ENCODE measurements around the gene RET. TPM values are rescaled to one million over a fixed set of nuclear protein-coding genes. Genes with fewer than 3 reads are reported as not detected.
A peak's percentile ranks its signal among the peaks of the same experiment; 100 is the strongest.

The RET gene
- total RNA-seq, 8 experiments from 2014 or later, result 0.36 to 24.1 (median 0.71) TPM

DNA sequence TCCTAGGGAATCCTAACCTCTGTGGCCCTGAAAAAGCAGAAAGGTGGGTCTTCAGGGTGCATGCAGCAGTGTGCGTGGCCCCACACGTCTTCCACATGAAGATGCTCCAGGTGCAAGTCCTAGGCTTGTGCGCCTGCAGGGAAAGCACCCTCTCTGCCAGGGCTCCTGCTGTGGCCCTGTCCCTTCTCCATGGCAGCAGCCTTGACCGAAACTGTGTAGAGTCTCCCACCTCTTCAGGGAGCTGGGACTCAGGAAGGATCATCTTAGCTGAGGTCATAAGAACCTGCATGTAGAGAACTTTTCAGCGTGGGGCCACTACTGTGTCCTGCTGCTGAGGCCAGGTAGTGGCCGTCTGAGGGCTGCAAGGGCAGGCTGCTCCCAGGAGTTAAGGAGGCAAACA is 55.0 kb downstream of the RET start:
- in situ Hi-C loops (cut with MboI; ENCODE audit: low pct_unique_long_range_greater_than_20kb in 2 of 9, low sequenced_read_pairs in 9 of 9, unreplicated experiment in 9 of 9), result no loop called here
- Histone ChIP-seq H3K27ac (no peak overlapping the region), H3K4me3 (no peak overlapping the region), H3K4me1 (replicated peaks in 1 of 2) (peaks cover 5 to 10% of the 10 kb centered on the region in 2 donors)
- 60 to 86% (median 74%) methylated on average over 1 to 2 of the region's 6 CpGs; no CpG with 5 or more reads in 5 of the 10 experiments for WGBS, 10 experiments
- no peak for ATAC-seq (replicated peaks in 6 of 8)

DNA sequence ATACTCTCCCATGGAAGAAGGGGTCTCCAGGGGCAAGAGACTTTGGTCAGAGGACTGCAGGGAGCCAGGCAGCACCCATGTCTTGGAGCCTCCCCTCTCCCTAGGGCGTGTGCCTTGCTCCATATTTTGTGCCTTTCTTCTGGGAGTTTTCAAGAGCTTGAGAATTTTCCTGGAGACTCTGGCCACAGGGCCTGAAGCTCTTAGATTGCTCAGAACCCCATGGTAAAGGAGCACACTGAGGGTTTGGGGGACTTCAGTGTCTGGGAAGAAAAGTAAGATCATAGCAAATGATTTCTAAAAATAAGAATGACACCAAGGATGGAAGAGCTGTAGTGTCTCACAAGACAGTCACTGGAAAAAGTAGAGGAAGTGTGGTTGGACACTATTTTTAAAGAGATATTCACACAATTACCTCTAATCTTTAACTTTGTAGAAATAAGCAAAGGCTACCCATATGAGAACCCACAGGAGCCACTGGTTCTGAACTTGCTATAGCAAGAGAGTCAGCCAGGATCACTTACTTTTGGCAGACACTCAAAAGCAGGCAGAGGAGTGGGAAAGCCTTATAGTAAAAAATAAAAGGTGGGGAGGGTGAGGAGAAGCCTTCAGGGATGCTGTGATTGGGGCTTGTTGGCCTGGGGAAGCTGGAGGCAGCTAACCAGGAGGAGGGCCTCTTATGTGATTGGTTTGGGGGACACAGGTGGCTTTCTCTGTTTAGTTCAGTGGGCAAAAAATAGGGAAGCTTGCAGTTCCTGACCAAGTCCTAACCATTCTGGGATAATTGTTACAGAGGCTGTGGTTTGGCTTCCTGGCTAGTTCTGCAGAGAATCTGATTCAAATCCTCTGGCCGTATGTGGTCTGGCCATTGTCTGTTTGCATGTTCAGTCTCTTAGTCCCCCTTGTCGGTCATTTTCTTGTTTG is 56.3 kb downstream of the RET start:
- no peak for ATAC-seq (replicated peaks in 6 of 8)
- Histone ChIP-seq H3K4me1 (replicated peaks in 1 of 2) (peaks cover 8 to 11% of the 10 kb centered on the region in 2 donors), H3K4me3 (no peak overlapping the region), H3K27ac (no peak overlapping the region)
- in situ Hi-C loops (cut with MboI; ENCODE audit: low pct_unique_long_range_greater_than_20kb in 2 of 9, low sequenced_read_pairs in 9 of 9, unreplicated experiment in 9 of 9), result no loop called here
- WGBS, 10 experiments, result 0 to 80% (median 56%) methylated on average over 1 to 3 of the region's 3 CpGs; no CpG with 5 or more reads in 4 of the 10 experiments

DNA sequence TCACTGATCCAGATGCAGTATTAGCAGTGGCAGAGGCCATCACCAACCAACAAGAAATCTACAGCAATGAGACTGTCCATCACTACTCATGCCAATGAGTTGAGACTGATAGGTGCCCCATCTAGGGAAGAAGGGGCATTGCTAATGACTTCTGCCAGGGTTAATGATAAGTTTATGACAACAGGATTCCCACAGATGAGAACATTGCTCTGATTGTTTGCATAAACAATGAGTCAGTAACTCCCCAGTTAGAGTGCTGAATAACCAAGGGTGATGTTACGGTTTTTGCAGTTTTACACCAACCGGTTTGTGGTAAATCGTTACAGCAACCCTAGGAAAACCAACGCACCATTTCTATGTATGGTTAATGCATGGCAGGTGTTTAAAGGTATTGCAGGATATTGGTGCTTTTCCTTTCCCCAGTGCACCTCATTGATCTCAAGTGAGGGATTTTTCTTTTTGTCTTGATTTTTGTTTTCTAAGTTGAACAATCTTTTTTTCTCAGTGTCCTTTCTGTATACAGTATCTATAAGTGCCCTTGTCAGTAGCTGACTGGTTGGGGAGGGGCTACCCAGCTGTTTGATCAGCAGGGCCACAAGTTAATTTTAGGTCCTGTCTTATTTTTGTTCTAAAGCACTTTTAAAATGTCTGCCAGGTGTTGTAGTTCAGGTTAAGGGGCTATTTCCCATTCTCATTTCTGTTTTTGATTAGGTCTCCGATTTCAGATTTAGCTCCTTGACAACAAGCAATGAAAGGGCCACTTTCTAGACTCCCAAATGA is 57.4 kb downstream of the RET start:
- no peak overlapping the region for H3K27ac ChIP-seq
- no peak for ATAC-seq (replicated peaks in 6 of 8)
- peaks cover 9 to 12% of the 10 kb centered on the region in 2 donors for H3K4me1 ChIP-seq (replicated peaks in 1 of 2)
- in situ Hi-C loops (cut with MboI; ENCODE audit: low pct_unique_long_range_greater_than_20kb in 2 of 9, low sequenced_read_pairs in 9 of 9, unreplicated experiment in 9 of 9), result no loop called here
- no peak overlapping the region for H3K4me3 ChIP-seq
- 59 to 100% (median 88%) methylated on average over 1 to 5 of the region's 5 CpGs; no CpG with 5 or more reads in 1 of the 10 experiments for WGBS, 10 experiments

DNA sequence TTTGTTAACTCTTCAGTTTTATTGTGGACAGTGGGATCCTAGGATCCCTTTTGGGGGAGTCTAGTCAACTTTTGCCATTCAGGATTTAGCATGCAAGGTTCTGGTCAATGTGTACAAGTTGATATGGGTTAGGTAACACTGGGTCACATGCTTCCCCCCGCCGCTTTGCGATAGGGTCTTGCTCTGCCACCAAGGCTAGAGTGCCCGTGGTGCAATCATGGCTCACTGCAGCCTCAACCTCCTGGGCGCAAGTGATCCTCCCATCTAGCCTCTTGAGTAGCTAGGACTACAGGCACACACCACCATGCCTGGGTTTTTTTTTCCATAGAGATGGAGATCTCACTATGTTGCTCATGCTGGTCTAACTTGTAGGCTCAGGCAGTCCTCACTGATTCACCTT is 58.2 kb downstream of the RET start:
- peaks cover 12 to 18% of the 10 kb centered on the region in 2 donors for H3K4me1 ChIP-seq (replicated peaks in 1 of 2)
- no peak overlapping the region for H3K4me3 ChIP-seq
- ATAC-seq (replicated peaks in 6 of 8), result no peak
- in situ Hi-C loops (cut with MboI; ENCODE audit: low pct_unique_long_range_greater_than_20kb in 2 of 9, low sequenced_read_pairs in 9 of 9, unreplicated experiment in 9 of 9), result no loop called here
- 40 to 100% (median 94%) methylated on average over 1 to 5 of the region's 5 CpGs; no CpG with 5 or more reads in 2 of the 10 experiments for WGBS, 10 experiments
- no peak overlapping the region for H3K27ac ChIP-seq

DNA sequence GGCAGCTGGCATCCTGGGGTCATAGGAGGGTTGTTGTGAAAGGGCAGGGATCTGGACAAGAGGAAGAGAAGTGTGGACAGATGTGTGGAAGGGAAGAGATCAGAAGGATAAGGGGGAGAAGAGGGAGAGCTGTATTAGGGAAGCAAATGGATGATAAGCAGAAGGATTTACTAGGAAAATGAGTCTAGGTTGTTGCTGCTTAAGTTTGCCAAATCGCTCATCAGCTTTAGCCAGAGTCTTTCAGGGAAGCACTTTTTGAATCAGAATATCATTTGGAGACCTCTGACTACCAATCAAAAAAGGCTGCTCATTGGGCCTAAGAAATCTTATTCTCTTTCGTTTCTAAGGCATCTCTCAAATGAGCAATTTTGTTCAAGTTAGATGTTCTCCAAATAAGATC is 58.8 kb downstream of the RET start:
- no peak overlapping the region for H3K4me3 ChIP-seq
- no peak overlapping the region for H3K27ac ChIP-seq
- WGBS, 10 experiments, result 20 to 100% (median 85%) methylated on average over 1 to 2 of the region's 2 CpGs; no CpG with 5 or more reads in 2 of the 10 experiments
- peaks cover 12 to 18% of the 10 kb centered on the region in 2 donors for H3K4me1 ChIP-seq (replicated peaks in 1 of 2)
- no peak for ATAC-seq (replicated peaks in 6 of 8)
- in situ Hi-C loops (cut with MboI; ENCODE audit: low pct_unique_long_range_greater_than_20kb in 2 of 9, low sequenced_read_pairs in 9 of 9, unreplicated experiment in 9 of 9), result no loop called here

DNA sequence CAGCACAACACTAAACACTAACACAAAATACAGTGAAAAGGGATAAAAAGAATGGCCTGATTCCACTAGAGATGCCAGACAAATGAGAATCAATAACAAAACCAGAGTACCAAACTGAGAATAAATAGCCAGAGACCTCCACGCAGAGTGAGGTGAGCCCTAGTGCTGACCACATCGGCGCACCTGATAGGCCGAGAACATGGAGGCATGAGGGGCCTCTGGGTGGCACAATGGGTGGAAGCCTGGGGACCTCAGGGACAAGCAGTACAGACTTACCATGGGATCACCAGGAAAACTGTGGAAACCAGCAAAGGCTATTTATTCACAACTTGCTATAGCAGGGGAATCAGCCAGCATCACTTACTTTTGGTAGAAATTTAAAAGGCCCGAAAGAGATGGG is 59.6 kb downstream of the RET start:
- Histone ChIP-seq H3K4me3 (peak overlapping the region in 1 of 5 donors; percentile 97), H3K4me1 (replicated peaks in 1 of 2) (peaks cover 12 to 18% of the 10 kb centered on the region in 2 donors), H3K27ac (no peak overlapping the region)
- in situ Hi-C loops (cut with MboI; ENCODE audit: low pct_unique_long_range_greater_than_20kb in 2 of 9, low sequenced_read_pairs in 9 of 9, unreplicated experiment in 9 of 9), result no loop called here
- ATAC-seq (replicated peaks in 6 of 8), result no peak
- 40 to 100% (median 100%) methylated on average over 1 to 5 of the region's 5 CpGs; no CpG with 5 or more reads in 1 of the 10 experiments for WGBS, 10 experiments

DNA sequence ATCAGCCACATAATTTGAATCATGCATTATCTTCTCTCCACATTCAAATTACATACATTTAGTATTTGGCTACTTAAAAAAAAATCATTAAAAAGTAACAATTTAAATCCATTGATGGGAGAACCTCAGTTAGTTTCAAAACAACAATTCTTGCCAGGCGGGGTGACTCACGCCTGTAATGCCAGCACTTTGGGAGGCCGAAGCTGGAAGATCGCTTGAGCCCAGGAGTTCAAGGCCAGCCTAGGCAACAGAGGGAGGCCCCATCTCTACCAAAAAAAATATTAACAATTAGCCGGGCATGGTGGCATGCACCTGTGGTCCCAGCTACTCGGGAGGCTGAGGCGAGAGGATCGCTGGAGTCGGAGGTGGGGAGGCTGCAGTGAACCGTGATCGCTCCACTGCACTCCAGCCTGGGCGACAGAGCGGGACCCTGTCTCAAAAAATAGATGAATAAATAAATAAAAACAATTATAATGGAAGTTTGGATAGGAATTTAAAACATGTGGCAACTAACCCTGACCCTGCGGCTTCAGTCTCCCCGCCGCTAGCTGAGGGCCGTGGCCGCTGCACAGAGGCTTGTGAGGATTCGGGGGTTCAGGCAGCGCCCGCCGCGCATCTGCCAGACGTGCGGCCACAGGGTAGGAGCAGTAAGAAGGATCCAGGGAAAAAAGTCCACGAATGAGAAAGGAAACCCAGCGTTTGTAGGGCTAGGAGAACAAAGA is 60.3 kb downstream of the RET start:
- ATAC-seq (replicated peaks in 6 of 8), result peak in 4 of 8 experiments; percentile 1 to 6 (median 4)
- in situ Hi-C loops (cut with MboI; ENCODE audit: low pct_unique_long_range_greater_than_20kb in 2 of 9, low sequenced_read_pairs in 9 of 9, unreplicated experiment in 9 of 9), result no loop called here

DNA sequence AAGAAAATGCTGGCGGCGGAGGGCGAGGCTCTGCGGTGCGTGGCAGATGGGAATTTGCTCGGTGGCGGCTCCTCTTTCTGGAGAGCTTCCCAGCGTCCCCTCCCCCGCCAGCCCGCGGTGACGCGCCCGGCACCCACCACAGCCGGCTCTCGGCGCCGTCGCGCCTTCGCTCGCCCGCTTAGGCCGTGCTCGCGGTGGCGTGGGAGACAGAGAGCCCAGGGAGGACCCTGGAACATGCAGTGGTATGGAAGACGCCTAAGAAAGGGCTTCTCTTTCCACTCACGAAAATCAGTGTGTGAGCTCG is 60.8 kb downstream of the RET start:
- H3K27ac ChIP-seq, result peak overlapping the region; percentile 89 to 94
- ATAC-seq (replicated peaks in 6 of 8), result peak; percentile 36 to 69 (median 54)
- peak overlapping the region; percentile 63 to 98 (median 97) for H3K4me3 ChIP-seq
- 0 to 30% (median 0%) methylated on average over 2 to 3 of the region's 30 CpGs; no CpG with 5 or more reads in 7 of the 10 experiments for WGBS, 10 experiments
- in situ Hi-C loops (cut with MboI; ENCODE audit: low pct_unique_long_range_greater_than_20kb in 2 of 9, low sequenced_read_pairs in 9 of 9, unreplicated experiment in 9 of 9), result no loop called here
- H3K4me1 ChIP-seq (replicated peaks in 1 of 2), result peaks cover 12 to 18% of the 10 kb centered on the region in 2 donors

More for the DNA sequence above, 60.3 kb downstream of the RET start:
- Histone ChIP-seq H3K27ac (peak overlapping the region; percentile 89 to 94), H3K4me3 (peak overlapping the region; percentile 63 to 98 (median 97)), H3K4me1 (replicated peaks in 1 of 2) (peaks cover 12 to 18% of the 10 kb centered on the region in 2 donors)
- 0 to 72% (median 35%) methylated on average over 2 to 16 of the region's 27 CpGs; no CpG with 5 or more reads in 3 of the 10 experiments for WGBS, 10 experiments

DNA sequence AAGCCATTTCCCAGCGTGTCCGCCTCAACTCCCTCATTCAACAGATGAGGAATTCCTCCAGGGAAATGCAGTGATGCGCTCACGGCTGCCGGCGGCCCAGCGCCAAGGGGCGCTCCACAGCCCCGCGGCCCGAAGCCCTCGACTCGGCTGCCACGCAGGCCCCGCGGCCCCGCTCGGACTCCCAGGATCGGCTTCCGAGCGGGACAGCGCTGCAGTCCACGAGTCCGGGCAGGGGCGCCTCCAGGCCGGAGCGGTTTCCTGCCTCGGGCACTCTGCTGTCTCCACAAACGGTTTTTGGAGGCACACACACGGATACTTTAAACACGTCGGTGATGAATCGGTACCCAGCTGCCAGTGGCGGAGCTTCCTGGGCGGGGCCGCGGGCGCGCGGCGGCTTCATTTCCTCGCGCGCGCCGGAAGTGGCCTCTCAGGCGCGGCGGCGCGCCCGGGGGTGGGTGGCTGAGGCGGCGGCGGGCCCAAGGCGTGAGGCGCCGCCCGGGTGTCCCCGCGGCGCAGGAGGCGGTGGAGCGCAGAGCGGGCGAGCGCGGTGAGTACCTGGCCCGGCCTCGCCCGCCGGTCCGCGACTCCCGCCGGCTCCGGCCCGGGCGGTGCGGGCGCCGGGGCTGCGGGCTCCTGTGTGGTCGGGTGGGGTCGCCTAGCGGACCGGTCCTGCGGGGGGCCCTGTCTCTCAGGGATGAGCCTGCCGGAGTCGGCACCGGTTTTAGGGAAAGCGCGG is 61.3 kb downstream of the RET start, which contains the start of gene CSGALNACT2:
Gene CSGALNACT2 (plus strand): TSS at position 425 of the 736 bp plus-strand sequence. CDS start 16,705 bp downstream, outside the sequence.
- in situ Hi-C loops (cut with MboI; ENCODE audit: low pct_unique_long_range_greater_than_20kb in 2 of 9, low sequenced_read_pairs in 9 of 9, unreplicated experiment in 9 of 9), result no loop called here
- 0% methylated on average over 2 to 13 of the region's 93 CpGs; no CpG with 5 or more reads in 6 of the 10 experiments for WGBS, 10 experiments
- peak; percentile 71 to 89 (median 86) for ATAC-seq (replicated peaks in 6 of 8)
- Histone ChIP-seq H3K4me1 (replicated peaks in 1 of 2) (peaks cover 12 to 18% of the 10 kb centered on the region in 2 donors), H3K4me3 (peak within 1 kb of the TSS; percentile 63 to 98 (median 97)), H3K27ac (peak within 1 kb of the TSS; percentile 89 to 94)

DNA sequence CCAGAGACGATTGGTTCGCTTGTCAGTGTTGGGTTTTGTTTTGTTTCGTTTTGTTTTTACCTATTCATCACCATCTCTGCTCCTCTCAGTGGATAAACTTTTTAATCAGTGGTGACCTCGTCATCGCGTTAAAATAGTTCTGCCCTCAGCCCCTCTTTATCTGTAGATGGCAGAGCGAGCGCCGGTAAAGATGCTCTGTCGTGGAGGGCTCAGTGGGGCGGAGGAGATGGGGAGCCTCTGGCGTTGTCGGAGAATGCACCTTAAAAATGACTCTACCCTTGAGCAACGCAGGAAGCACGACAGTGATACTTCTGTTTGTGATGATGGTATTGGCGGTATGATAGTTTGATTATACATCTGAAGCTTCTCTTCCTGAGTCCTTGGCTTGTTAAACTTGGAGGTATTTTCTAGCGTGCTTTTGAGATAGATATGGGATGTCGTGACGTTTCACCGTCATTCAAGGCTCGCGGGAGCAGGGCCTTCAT is 61.9 kb downstream of the RET start:
- peak; percentile 12 to 64 (median 52) for ATAC-seq (replicated peaks in 6 of 8)
- peak overlapping the region; percentile 89 to 94 for H3K27ac ChIP-seq
- in situ Hi-C loops (cut with MboI; ENCODE audit: low pct_unique_long_range_greater_than_20kb in 2 of 9, low sequenced_read_pairs in 9 of 9, unreplicated experiment in 9 of 9), result no loop called here
- peaks cover 12 to 18% of the 10 kb centered on the region in 2 donors for H3K4me1 ChIP-seq (replicated peaks in 1 of 2)
- 0 to 4% (median 0%) methylated on average over 3 to 14 of the region's 22 CpGs for WGBS, 10 experiments
- H3K4me3 ChIP-seq, result peak overlapping the region; percentile 63 to 98 (median 97)

DNA sequence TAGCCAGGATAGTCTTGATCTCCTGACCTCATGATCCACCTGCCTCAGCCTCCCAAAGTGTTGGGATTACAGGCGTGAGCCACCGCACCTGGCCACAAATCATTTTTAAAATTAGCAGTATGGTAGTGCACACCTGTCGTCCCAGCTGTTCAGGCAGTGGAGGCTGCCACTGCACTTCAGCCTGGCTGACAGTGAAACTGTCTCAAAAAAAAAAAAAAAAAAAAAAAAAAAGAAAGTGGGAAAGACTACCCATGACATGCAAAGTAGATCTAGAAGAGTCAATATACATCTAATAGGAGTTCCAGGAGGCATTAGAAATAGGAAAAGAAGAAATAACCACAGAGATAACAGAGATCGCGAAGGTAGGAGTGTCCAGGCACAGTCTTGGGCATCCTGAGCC is 64.6 kb downstream of the RET start:
- 91 to 100% (median 100%) methylated on average over 1 to 4 of the region's 5 CpGs; no CpG with 5 or more reads in 2 of the 10 experiments for WGBS, 10 experiments
- H3K4me1 ChIP-seq (replicated peaks in 1 of 2), result peaks cover 11 to 13% of the 10 kb centered on the region in 2 donors
- no peak overlapping the region for H3K27ac ChIP-seq
- H3K4me3 ChIP-seq, result no peak overlapping the region
- in situ Hi-C loops (cut with MboI; ENCODE audit: low pct_unique_long_range_greater_than_20kb in 2 of 9, low sequenced_read_pairs in 9 of 9, unreplicated experiment in 9 of 9), result no loop called here
- no peak for ATAC-seq (replicated peaks in 6 of 8)

DNA sequence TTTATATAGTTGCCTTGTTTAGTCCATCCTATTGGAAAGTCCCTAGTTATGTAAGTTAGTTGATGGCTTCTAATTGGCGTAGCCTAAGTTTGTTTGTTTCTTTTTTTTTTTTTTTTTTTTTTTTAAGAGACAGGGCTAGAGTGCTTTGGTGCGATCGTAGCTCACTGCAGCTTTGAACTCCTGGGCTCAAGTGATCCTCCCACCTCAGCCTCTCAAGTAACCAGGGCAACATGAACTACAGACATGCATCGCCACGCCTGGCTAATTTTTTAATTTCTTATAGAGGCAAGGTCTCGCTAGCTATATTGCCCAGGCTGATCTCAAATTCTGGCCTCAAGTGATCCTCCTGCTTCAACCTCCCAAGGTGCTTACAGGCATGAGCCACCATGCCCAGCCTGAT is 68.4 kb downstream of the RET start:
- no peaks in the 10 kb centered on the region for H3K4me1 ChIP-seq (replicated peaks in 1 of 2)
- no peak overlapping the region for H3K27ac ChIP-seq
- no peak for ATAC-seq (replicated peaks in 6 of 8)
- in situ Hi-C loops (cut with MboI; ENCODE audit: low pct_unique_long_range_greater_than_20kb in 2 of 9, low sequenced_read_pairs in 9 of 9, unreplicated experiment in 9 of 9), result no loop called here
- 83 to 100% (median 93%) methylated on average over 1 to 6 of the region's 6 CpGs; no CpG with 5 or more reads in 1 of the 10 experiments for WGBS, 10 experiments
- no peak overlapping the region for H3K4me3 ChIP-seq

Measured in motor neuron (in vitro differentiated cells).